A673 (cell line): Measurements from ENCODE around the gene SPON1. TPM values are rescaled to one million over a fixed set of nuclear protein-coding genes. Genes with fewer than 3 reads are reported as not detected.

Experiments used
- BruUV-seq: library from RNA; stranded (reverse); fragments of 400-500 nt; replicated peaks from 2 replicates; lab custom pipeline; 2021; lab: Mats Ljungman, UMichigan
- CTCF ChIA-PET: fragments of 300-600 bp; sonication (Branson Sonifier 250); formaldehyde crosslinking; loops from one replicate; lab custom pipeline; 2022; ENCODE audit warnings: antibody characterized with exemption; lab: Charles Lee
- POLR2A ChIA-PET: fragments of 300-600 bp; sonication (Branson Sonifier 250); formaldehyde crosslinking; loops from one replicate; lab custom pipeline; 2022; ENCODE audit warnings: antibody characterized with exemption; ENCODE audit not compliant: low non-redundant PET; lab: Charles Lee
- DNase-seq: peaks from one replicate; pipeline ENCODE4 v3.0.0-alpha.2; 2015; ENCODE audit warnings: low spot score
- H3K27ac ChIP-seq: fragments of 200-600 bp; sonication (generic); 2 replicates; pipeline ENCODE4 v1.5.1; 2016; ENCODE audit warnings: mixed run types, low read depth, mild to moderate bottlenecking, mixed read lengths, antibody characterized with exemption, low read length; ENCODE audit not compliant: poor library complexity, severe bottlenecking
- H3K27me3 ChIP-seq: fragments of 200-600 bp; sonication (generic); replicated peaks from 2 replicates; pipeline ENCODE4 v1.6.1; 2017; ENCODE audit warnings: mixed run types, low read depth, mild to moderate bottlenecking, mixed read lengths, antibody characterized with exemption, low read length; ENCODE audit not compliant: insufficient read depth, poor library complexity
- H3K36me3 ChIP-seq: fragments of 200-600 bp; sonication (generic); 2 replicates; pipeline ENCODE4 v1.6.1; 2016; ENCODE audit warnings: mixed run types, mild to moderate bottlenecking, mixed read lengths, antibody characterized with exemption, low read length; ENCODE audit not compliant: insufficient read depth, poor library complexity, severe bottlenecking
- H3K4me1 ChIP-seq: fragments of 200-600 bp; sonication (generic); 2 replicates; pipeline ENCODE4 v1.6.1; 2017; ENCODE audit warnings: mixed run types, mild to moderate bottlenecking, mixed read lengths, antibody characterized with exemption, low read length; ENCODE audit not compliant: insufficient read depth, poor library complexity, severe bottlenecking
- H3K4me3 ChIP-seq: fragments of 200-600 bp; sonication (generic); 2 replicates; pipeline ENCODE4 v1.5.1; 2016; ENCODE audit warnings: low read depth, mixed run types, mild to moderate bottlenecking, mixed read lengths, low read length; ENCODE audit not compliant: poor library complexity, severe bottlenecking
- H3K9me3 ChIP-seq: fragments of 200-600 bp; sonication (generic); 2 replicates; pipeline ENCODE4 v1.6.1; 2016; ENCODE audit warnings: mixed run types, low read depth, mild to moderate bottlenecking, mixed read lengths, antibody characterized with exemption, low read length; ENCODE audit not compliant: poor library complexity, severe bottlenecking
- CTCF ChIP-seq: fragments of 300-800, 200-600 bp; sonication (generic); conservative IDR thresholded peaks from 2 replicates; pipeline ENCODE4 v1.5.1; 2017; ENCODE audit warnings: low read depth, mild to moderate bottlenecking, antibody characterized with exemption, low read length, moderate library complexity, mixed read lengths
- EZH2 ChIP-seq: fragments of 200-600 bp; sonication (generic); IDR thresholded peaks from 2 replicates; pipeline ENCODE4 v1.6.1; 2017; ENCODE audit warnings: borderline replicate concordance, low read depth, mild to moderate bottlenecking, mixed read lengths, antibody characterized with exemption, low read length; ENCODE audit not compliant: poor library complexity, severe bottlenecking
- intact Hi-C: fragments of 100-400 bp; cut with micrococcal nuclease; formaldehyde crosslinking; loops from one replicate; pipeline ENCODE4 v1.10.0; 2022; ENCODE audit not compliant: unreplicated experiment
- total RNA-seq: library from RNA; stranded (reverse); gene quantifications from 2 replicates; pipeline ENCODE4 v1.2.3, GENCODE V29; 2021

Gene SPON1
- total RNA-seq, 1 experiment from 2014 or later = not detected

- peaks cover 34% of the 10 kb centered on the region for H3K27me3 ChIP-seq
- TF ChIP-seq EZH2 (no peak), CTCF (no peak)
- ChIA-PET POLR2A (interaction anchor here (0.5 kb wide), 1 partner anchor 69 kb away, joined by 3 read pairs; no protein-coding TSS in a partner anchor), CTCF (no interaction called here)
- H3K4me1 ChIP-seq = no peaks in the 10 kb centered on the region
- no peaks in the 10 kb centered on the region for H3K36me3 ChIP-seq
- intact Hi-C loops = loop anchor here (5.0 to 10.0 kb wide), 2 partner anchors 180 to 503 kb away; no protein-coding TSS in a partner anchor
- no peaks in the 10 kb centered on the region for H3K9me3 ChIP-seq
- no peak overlapping the region for H3K4me3 ChIP-seq
- no peak for DNase-seq
- no TSS peak for BruUV-seq
- H3K27ac ChIP-seq = no peak overlapping the region
These were observed 10.3 kb upstream of the SPON1 start for GRCh38 chr11:13952221-13952620.

DNA sequence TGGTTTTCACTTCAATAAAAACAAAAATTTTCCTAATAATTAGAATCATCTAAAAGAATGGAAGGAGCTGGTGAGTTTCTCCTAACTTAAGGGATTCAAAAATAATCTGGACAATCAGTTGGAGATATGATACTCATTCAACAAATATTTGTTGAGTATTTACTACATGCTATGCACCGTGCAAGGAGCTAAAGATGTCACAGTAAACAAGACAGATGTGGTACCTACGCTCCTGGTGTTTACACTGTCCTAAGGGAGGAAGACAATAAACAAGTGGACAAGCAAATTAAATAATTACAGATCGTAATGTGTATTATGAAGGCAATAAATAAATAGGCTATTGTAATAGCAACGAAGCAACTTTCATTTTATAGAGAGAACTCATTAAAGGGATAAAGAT, 9.9 kb upstream of the SPON1 start:
- intact Hi-C loops = loop anchor here (5.0 to 10.0 kb wide), 2 partner anchors 180 to 502 kb away; no protein-coding TSS in a partner anchor
- ChIA-PET CTCF (no interaction called here), POLR2A (no interaction called here)
- no peak overlapping the region for H3K27ac ChIP-seq
- no peak overlapping the region for H3K4me3 ChIP-seq
- no peak for DNase-seq
- TF ChIP-seq CTCF (no peak), EZH2 (no peak)
- H3K27me3 ChIP-seq = peaks cover 39% of the 10 kb centered on the region
- no peaks in the 10 kb centered on the region for H3K9me3 ChIP-seq
- H3K4me1 ChIP-seq = no peaks in the 10 kb centered on the region
- BruUV-seq = no TSS peak
- H3K36me3 ChIP-seq = no peaks in the 10 kb centered on the region

DNA sequence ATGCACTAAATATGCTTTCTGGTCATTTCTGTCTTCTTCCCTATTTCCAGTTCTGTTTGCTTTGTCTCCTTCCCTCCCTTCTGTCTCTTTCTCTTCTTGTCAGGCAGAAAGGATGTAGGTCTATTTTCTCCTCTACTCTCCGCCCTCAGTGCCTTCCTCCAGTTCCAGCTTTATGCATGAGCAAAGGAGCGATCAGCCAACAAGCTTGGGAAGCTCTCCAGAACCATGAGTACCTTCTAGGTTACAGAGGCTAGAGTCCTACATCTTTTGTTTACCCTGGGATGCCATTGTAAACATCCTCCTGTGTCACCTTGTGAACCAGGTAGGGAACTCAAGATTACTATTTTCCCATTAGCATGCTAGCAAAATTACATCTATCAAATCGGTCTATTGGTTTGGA, 7.9 kb upstream of the SPON1 start:
- no peak for DNase-seq
- no peaks in the 10 kb centered on the region for H3K4me1 ChIP-seq
- intact Hi-C loops = loop anchor here (5.0 to 10.0 kb wide), 2 partner anchors 182 to 500 kb away; no protein-coding TSS in a partner anchor
- ChIA-PET CTCF (no interaction called here), POLR2A (no interaction called here)
- H3K9me3 ChIP-seq = no peaks in the 10 kb centered on the region
- no peaks in the 10 kb centered on the region for H3K36me3 ChIP-seq
- TF ChIP-seq EZH2 = no peak
- TF ChIP-seq CTCF = no peak
- no peak overlapping the region for H3K27ac ChIP-seq
- no TSS peak for BruUV-seq
- peaks cover 58% of the 10 kb centered on the region for H3K27me3 ChIP-seq
- H3K4me3 ChIP-seq = no peak overlapping the region
